ENCODE results near the gene UROS.

The UROS gene

GRCh38 chr10:125762692-125763648 lies 60.1 kb downstream of the UROS start:
- no peak overlapping the region for H3K4me3 ChIP-seq (ENCODE audit: insufficient read length, low read depth)
- peak; percentile 8 for DNase-seq (ENCODE audit: low read depth, low spot score)

GRCh38 chr10:125761961-125762360 lies 61.1 kb downstream of the UROS start:
- Histone ChIP-seq H3K9ac (ENCODE audit: insufficient read length, low read depth) (no peak overlapping the region), H3K27me3 (ENCODE audit: insufficient read depth, insufficient read length) (no peaks in the 10 kb centered on the region), H3K9me3 (ENCODE audit: insufficient read depth, low read length) (no peaks in the 10 kb centered on the region), H3K4me3 (ENCODE audit: insufficient read length, low read depth) (no peak overlapping the region), H3K4me1 (ENCODE audit: insufficient read depth, insufficient read length) (peaks cover 2% of the 10 kb centered on the region), H3K36me3 (ENCODE audit: insufficient read depth, insufficient read length, low read length) (peaks cover 68% of the 10 kb centered on the region)
- TF ChIP-seq YY1 (IDR thresholded peaks at IDR 0.05; ENCODE audit: insufficient read depth, insufficient read length) (no peak), ZNF274 (IDR thresholded peaks at IDR 0.05; ENCODE audit: low read depth, low read length) (no peak), SUZ12 (IDR thresholded peaks at IDR 0.05; ENCODE audit: extremely low read depth, insufficient read depth, insufficient read length) (no peak)
- DNase-seq (ENCODE audit: low read depth, low spot score) = no peak

More at GRCh38 chr10:125762692-125763648, 60.1 kb downstream of the UROS start:
- no peaks in the 10 kb centered on the region for H3K9me3 ChIP-seq (ENCODE audit: insufficient read depth, low read length)
- H3K27me3 ChIP-seq (ENCODE audit: insufficient read depth, insufficient read length) = no peaks in the 10 kb centered on the region
- TF ChIP-seq SUZ12 (IDR thresholded peaks at IDR 0.05; ENCODE audit: extremely low read depth, insufficient read depth, insufficient read length) (no peak), YY1 (IDR thresholded peaks at IDR 0.05; ENCODE audit: insufficient read depth, insufficient read length) (no peak), ZNF274 (IDR thresholded peaks at IDR 0.05; ENCODE audit: low read depth, low read length) (no peak)
- H3K4me1 ChIP-seq (ENCODE audit: insufficient read depth, insufficient read length) = peaks cover 2% of the 10 kb centered on the region
- peaks cover 59% of the 10 kb centered on the region for H3K36me3 ChIP-seq (ENCODE audit: insufficient read depth, insufficient read length, low read length)
- H3K9ac ChIP-seq (ENCODE audit: insufficient read length, low read depth) = no peak overlapping the region

- Histone ChIP-seq H3K9ac (ENCODE audit: insufficient read length, low read depth) (no peak overlapping the region), H3K27me3 (ENCODE audit: insufficient read depth, insufficient read length) (no peaks in the 10 kb centered on the region), H3K9me3 (ENCODE audit: insufficient read depth, low read length) (no peaks in the 10 kb centered on the region), H3K4me3 (ENCODE audit: insufficient read length, low read depth) (no peak overlapping the region), H3K4me1 (ENCODE audit: insufficient read depth, insufficient read length) (peaks cover 2% of the 10 kb centered on the region), H3K36me3 (ENCODE audit: insufficient read depth, insufficient read length, low read length) (peaks cover 67% of the 10 kb centered on the region)
- TF ChIP-seq SUZ12 (IDR thresholded peaks at IDR 0.05; ENCODE audit: extremely low read depth, insufficient read depth, insufficient read length) (no peak), ZNF274 (IDR thresholded peaks at IDR 0.05; ENCODE audit: low read depth, low read length) (no peak), YY1 (IDR thresholded peaks at IDR 0.05; ENCODE audit: insufficient read depth, insufficient read length) (no peak)
- DNase-seq (ENCODE audit: low read depth, low spot score) = no peak
These were observed 65.3 kb downstream of the UROS start for GRCh38 chr10:125757742-125758141.

GRCh38 chr10:125756853-125757487 lies 66.1 kb downstream of the UROS start:
- no peak overlapping the region for H3K9ac ChIP-seq (ENCODE audit: insufficient read length, low read depth)
- no peak for DNase-seq (ENCODE audit: low read depth, low spot score)
- H3K27me3 ChIP-seq (ENCODE audit: insufficient read depth, insufficient read length) = no peaks in the 10 kb centered on the region
- H3K4me3 ChIP-seq (ENCODE audit: insufficient read length, low read depth) = no peak overlapping the region
- no peak for TF ChIP-seq ZNF274 (IDR thresholded peaks at IDR 0.05; ENCODE audit: low read depth, low read length)
- no peak for TF ChIP-seq SUZ12 (IDR thresholded peaks at IDR 0.05; ENCODE audit: extremely low read depth, insufficient read depth, insufficient read length)
- no peak for TF ChIP-seq YY1 (IDR thresholded peaks at IDR 0.05; ENCODE audit: insufficient read depth, insufficient read length)
- no peaks in the 10 kb centered on the region for H3K9me3 ChIP-seq (ENCODE audit: insufficient read depth, low read length)
- H3K4me1 ChIP-seq (ENCODE audit: insufficient read depth, insufficient read length) = peaks cover 2% of the 10 kb centered on the region
- peaks cover 75% of the 10 kb centered on the region for H3K36me3 ChIP-seq (ENCODE audit: insufficient read depth, insufficient read length, low read length)

GRCh38 chr10:125756196-125756595 lies 66.9 kb downstream of the UROS start:
- Histone ChIP-seq H3K9ac (ENCODE audit: insufficient read length, low read depth) (no peak overlapping the region), H3K4me3 (ENCODE audit: insufficient read length, low read depth) (no peak overlapping the region), H3K9me3 (ENCODE audit: insufficient read depth, low read length) (no peaks in the 10 kb centered on the region), H3K36me3 (ENCODE audit: insufficient read depth, insufficient read length, low read length) (peaks cover 79% of the 10 kb centered on the region), H3K27me3 (ENCODE audit: insufficient read depth, insufficient read length) (no peaks in the 10 kb centered on the region), H3K4me1 (ENCODE audit: insufficient read depth, insufficient read length) (peaks cover 2% of the 10 kb centered on the region)
- DNase-seq (ENCODE audit: low read depth, low spot score) = no peak
- no peak for TF ChIP-seq YY1 (IDR thresholded peaks at IDR 0.05; ENCODE audit: insufficient read depth, insufficient read length)
- no peak for TF ChIP-seq ZNF274 (IDR thresholded peaks at IDR 0.05; ENCODE audit: low read depth, low read length)
- TF ChIP-seq SUZ12 (IDR thresholded peaks at IDR 0.05; ENCODE audit: extremely low read depth, insufficient read depth, insufficient read length) = no peak

DNA sequence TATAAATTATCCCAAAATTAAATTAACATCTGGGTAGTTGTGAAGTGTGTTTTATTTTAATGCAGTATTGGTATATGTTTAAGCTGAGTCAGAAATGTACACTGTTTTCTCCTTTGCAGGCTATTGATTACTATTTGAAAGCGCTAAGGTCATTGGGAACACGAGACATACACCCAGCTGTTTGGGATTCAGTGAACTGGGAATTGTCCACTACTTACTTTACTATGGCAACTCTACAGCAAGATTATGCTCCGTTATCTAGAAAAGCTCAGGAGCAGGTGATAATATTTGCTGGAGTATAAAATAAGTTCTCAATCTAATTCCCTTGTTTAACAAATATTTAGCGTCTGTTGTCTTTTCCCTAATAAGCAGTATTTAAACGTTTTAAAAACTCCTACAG lies 75.6 kb downstream of the UROS start:
- H3K9me3 ChIP-seq (ENCODE audit: insufficient read depth, low read length) = no peaks in the 10 kb centered on the region
- no peak overlapping the region for H3K4me3 ChIP-seq (ENCODE audit: insufficient read length, low read depth)
- no peaks in the 10 kb centered on the region for H3K27me3 ChIP-seq (ENCODE audit: insufficient read depth, insufficient read length)
- no peaks in the 10 kb centered on the region for H3K4me1 ChIP-seq (ENCODE audit: insufficient read depth, insufficient read length)
- TF ChIP-seq YY1 (IDR thresholded peaks at IDR 0.05; ENCODE audit: insufficient read depth, insufficient read length) = no peak
- TF ChIP-seq SUZ12 (IDR thresholded peaks at IDR 0.05; ENCODE audit: extremely low read depth, insufficient read depth, insufficient read length) = no peak
- TF ChIP-seq ZNF274 (IDR thresholded peaks at IDR 0.05; ENCODE audit: low read depth, low read length) = no peak
- peaks cover 93% of the 10 kb centered on the region for H3K36me3 ChIP-seq (ENCODE audit: insufficient read depth, insufficient read length, low read length)
- no peak for DNase-seq (ENCODE audit: low read depth, low spot score)
- no peak overlapping the region for H3K9ac ChIP-seq (ENCODE audit: insufficient read length, low read depth)

DNA sequence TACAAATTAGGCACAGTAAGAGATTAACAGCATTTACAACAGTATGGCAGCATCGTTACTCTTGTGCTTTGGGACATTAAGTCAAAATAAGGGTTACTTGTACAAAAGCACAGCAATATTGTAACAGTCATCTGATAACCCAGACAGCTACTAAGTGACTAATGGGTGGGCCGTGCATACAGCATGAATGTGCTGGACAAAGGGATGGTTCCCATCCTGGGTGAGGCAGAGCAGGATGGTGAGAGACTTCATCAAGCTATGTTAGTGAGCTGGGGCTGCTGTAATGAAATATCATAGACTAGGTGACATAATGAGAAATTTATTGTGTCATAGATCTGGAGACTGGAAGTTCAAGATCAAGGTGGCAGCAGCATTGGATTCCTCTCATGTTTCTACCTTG lies 78.1 kb downstream of the UROS start:
- no peak for DNase-seq (ENCODE audit: low read depth, low spot score)
- H3K4me3 ChIP-seq (ENCODE audit: insufficient read length, low read depth) = no peak overlapping the region
- H3K4me1 ChIP-seq (ENCODE audit: insufficient read depth, insufficient read length) = no peaks in the 10 kb centered on the region
- H3K27me3 ChIP-seq (ENCODE audit: insufficient read depth, insufficient read length) = no peaks in the 10 kb centered on the region
- H3K36me3 ChIP-seq (ENCODE audit: insufficient read depth, insufficient read length, low read length) = peaks cover 90% of the 10 kb centered on the region
- no peak overlapping the region for H3K9ac ChIP-seq (ENCODE audit: insufficient read length, low read depth)
- H3K9me3 ChIP-seq (ENCODE audit: insufficient read depth, low read length) = no peaks in the 10 kb centered on the region
- TF ChIP-seq ZNF274 (IDR thresholded peaks at IDR 0.05; ENCODE audit: low read depth, low read length) (no peak), YY1 (IDR thresholded peaks at IDR 0.05; ENCODE audit: insufficient read depth, insufficient read length) (no peak), SUZ12 (IDR thresholded peaks at IDR 0.05; ENCODE audit: extremely low read depth, insufficient read depth, insufficient read length) (no peak)

All from NT2/D1 (cell line).